Activated CD4-positive, alpha-beta T cell treated with anti-CD3 and anti-CD28 coated beads for 24 hours (primary cell): ENCODE measurements around the gene FCGR1A.
"Not testable (repeated sequence)": the region's sequence is repeated elsewhere in the genome, so short reads cannot be mapped to it uniquely, and the experiment has no call there.

ENCODE experiments used
- DNase-seq, 2 donors: peaks; one replicate each; pipeline ENCODE4 v3.0.0-alpha.2; 2020; ENCODE audit warnings: low read depth in 2 of 2

The FCGR1A gene

DNA sequence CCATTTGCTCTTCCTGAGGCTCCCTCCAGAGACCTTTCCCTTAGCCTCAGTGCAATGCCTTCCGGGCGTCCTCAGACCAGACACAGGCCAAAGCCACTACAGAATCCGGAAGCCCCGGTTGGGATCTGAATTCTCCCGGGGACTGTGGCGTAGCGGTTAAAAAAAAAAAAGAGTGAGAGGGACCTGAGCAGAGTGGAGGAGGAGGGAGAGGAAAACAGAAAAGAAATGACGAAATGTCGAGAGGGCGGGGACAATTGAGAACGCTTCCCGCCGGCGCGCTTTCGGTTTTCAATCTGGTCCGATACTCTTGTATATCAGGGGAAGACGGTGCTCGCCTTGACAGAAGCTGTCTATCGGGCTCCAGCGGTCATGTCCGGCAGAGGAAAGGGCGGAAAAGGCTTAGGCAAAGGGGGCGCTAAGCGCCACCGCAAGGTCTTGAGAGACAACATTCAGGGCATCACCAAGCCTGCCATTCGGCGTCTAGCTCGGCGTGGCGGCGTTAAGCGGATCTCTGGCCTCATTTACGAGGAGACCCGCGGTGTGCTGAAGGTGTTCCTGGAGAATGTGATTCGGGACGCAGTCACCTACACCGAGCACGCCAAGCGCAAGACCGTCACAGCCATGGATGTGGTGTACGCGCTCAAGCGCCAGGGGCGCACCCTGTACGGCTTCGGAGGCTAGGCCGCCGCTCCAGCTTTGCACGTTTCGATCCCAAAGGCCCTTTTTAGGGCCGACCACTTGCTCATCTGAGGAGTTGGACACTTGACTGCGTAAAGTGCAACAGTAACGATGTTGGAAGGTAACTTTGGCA is 50.0 kb downstream of the FCGR1A start:
- DNase-seq: not testable (repeated sequence)

DNA sequence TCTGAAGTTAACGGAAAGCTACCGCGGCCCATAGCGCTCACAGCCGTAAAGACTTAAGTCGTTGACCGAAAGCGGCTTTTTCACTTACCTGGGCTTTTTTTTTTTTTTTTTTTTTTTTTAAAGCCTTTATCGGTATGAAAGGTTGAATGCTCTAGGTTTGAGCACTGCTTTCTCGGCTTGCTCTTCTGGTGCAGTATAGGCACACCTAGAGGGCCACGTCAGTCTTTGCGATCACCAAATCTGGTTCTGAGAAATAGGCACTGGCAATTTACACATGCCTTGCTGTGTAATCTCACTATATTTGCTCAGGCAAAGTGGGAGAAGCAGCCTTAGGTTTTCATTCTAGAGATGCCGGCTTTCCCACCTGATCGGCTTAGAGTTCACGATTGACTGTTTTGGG is 50.6 kb downstream of the FCGR1A start:
- DNase-seq: not testable (repeated sequence)

DNA sequence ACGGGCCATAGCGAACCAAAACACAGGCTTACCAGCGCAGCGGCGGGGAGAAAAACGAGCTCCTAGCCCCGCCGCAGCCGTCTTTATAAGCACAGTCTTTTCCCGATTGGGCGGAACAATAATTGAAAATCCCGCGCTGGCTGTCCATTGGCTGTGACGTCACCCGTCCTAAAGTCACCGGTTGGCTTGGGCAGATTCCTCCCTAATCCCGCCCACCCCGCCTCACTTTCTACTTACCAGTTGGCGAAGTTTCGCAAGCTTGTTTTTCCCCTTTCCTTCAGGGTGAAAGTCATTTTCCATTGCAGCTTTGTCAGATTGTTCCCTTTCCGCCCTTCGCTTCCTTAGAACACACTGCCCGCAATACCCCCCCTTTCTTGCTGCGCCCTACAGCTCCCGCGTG is 58.7 kb downstream of the FCGR1A start:
- not testable (repeated sequence) for DNase-seq
